Activated CD4-positive, alpha-beta memory T cell treated with anti-CD3 and anti-CD28 coated beads, Interleukin-2, amount 10 ng/mL, durations not matched to agents 7 days and 5 days (primary cell): ENCODE measurements around the gene CSF1. TPM values are rescaled to one million over a fixed set of nuclear protein-coding genes. Genes with fewer than 3 reads are reported as not detected.
"Not testable (repeated sequence)": the region's sequence is repeated elsewhere in the genome, so short reads cannot be mapped to it uniquely, and the experiment has no call there.

Experiments used
- CTCF ChIA-PET: fragments of 350-600 bp; sonication (Branson Sonifier 250); formaldehyde crosslinking; loops from one replicate; lab custom pipeline; 2021; ENCODE audit warnings: antibody characterized with exemption, inconsistent platforms; lab: Charles Lee
- POLR2A ChIA-PET: fragments of 350-600 bp; sonication (Branson Sonifier 250); formaldehyde crosslinking; loops from one replicate; lab custom pipeline; 2021; ENCODE audit warnings: antibody characterized with exemption; lab: Charles Lee
- DNase-seq: peaks from one replicate; pipeline ENCODE4 v3.0.0-alpha.2; 2020
- H3K27ac Mint-ChIP-seq: one replicate; pipeline ENCODE4 v1.8.0; 2021; ENCODE audit warnings: mild to moderate bottlenecking, mixed read lengths
- H3K27me3 Mint-ChIP-seq: one replicate; pipeline ENCODE4 v1.8.0; 2021; ENCODE audit warnings: mixed read lengths
- H3K36me3 Mint-ChIP-seq: one replicate; pipeline ENCODE4 v1.8.0; 2021; ENCODE audit warnings: low read depth, mixed read lengths
- H3K4me1 Mint-ChIP-seq: one replicate; pipeline ENCODE4 v1.8.0; 2021; ENCODE audit warnings: mixed read lengths
- H3K4me3 Mint-ChIP-seq: one replicate; pipeline ENCODE4 v1.8.0; 2021; ENCODE audit warnings: mild to moderate bottlenecking, mixed read lengths
- H3K9me3 Mint-ChIP-seq: one replicate; pipeline ENCODE4 v1.8.0; 2021; ENCODE audit warnings: mixed read lengths
- total RNA-seq, 2 experiments: library from RNA; stranded (reverse); gene quantifications; one replicate each; pipeline ENCODE4 v1.2.3, GENCODE V29; 2021

CSF1 gene
- total RNA-seq, 2 experiments from 2014 or later: 89.4 to 94.2 TPM

- not testable (repeated sequence) for H3K27me3 Mint-ChIP-seq, H3K4me3 Mint-ChIP-seq, H3K9me3 Mint-ChIP-seq, DNase-seq
- peaks cover 88% of the 10 kb centered on the region for H3K36me3 Mint-ChIP-seq
- ChIA-PET POLR2A (interaction anchor here (1.1 to 2.4 kb wide), 6 partner anchors 10 to 495 kb away, joined by 3 to 10 read pairs (median 6); partner anchors contain the start of gene AHCYL1), CTCF (interaction anchor here (0.9 to 1.5 kb wide), 4 partner anchors 9 to 130 kb away, joined by 3 to 7 read pairs (median 3); partner anchors contain the start of gene AHCYL1)
- H3K27ac Mint-ChIP-seq: peak overlapping the region; percentile 54
- H3K4me1 Mint-ChIP-seq: peaks cover 36% of the 10 kb centered on the region
These were observed 9.7 kb downstream of the CSF1 start for GRCh38 chr1:109920391-109920790.

GRCh38 chr1:109922326-109922725 lies 11.7 kb downstream of the CSF1 start:
- no peak for DNase-seq
- CTCF ChIA-PET: interaction anchor here (1.4 kb wide), 1 partner anchor 146 kb away, joined by 5 read pairs; no protein-coding TSS in a partner anchor
- Mint-ChIP-seq H3K4me1 (peaks cover 20% of the 10 kb centered on the region), H3K9me3 (no peaks in the 10 kb centered on the region), H3K36me3 (peaks cover 87% of the 10 kb centered on the region), H3K27me3 (no peaks in the 10 kb centered on the region), H3K4me3 (no peak overlapping the region), H3K27ac (no peak overlapping the region)
- POLR2A ChIA-PET: interaction anchor here (1.1 to 2.2 kb wide), 7 partner anchors 8 to 148 kb away, joined by 3 to 9 read pairs (median 5); partner anchors contain the start of gene AHCYL1

- Mint-ChIP-seq H3K36me3 (peaks cover 85% of the 10 kb centered on the region), H3K9me3 (no peaks in the 10 kb centered on the region), H3K4me3 (no peak overlapping the region), H3K4me1 (peaks cover 13% of the 10 kb centered on the region), H3K27ac (peak overlapping the region; percentile 34), H3K27me3 (no peaks in the 10 kb centered on the region)
- ChIA-PET CTCF (interaction anchor here (0.6 to 3.9 kb wide), 6 partner anchors 12 to 149 kb away, joined by 3 to 20 read pairs (median 4); partner anchors contain the start of gene AHCYL1), POLR2A (interaction anchor here (1.5 to 2.2 kb wide), 6 partner anchors 9 to 149 kb away, joined by 3 to 9 read pairs (median 5); partner anchors contain the start of gene AHCYL1)
- DNase-seq: no peak
These were observed 12.7 kb downstream of the CSF1 start for GRCh38 chr1:109923131-109923945.

GRCh38 chr1:109923946-109924275 lies 13.3 kb downstream of the CSF1 start:
- CTCF ChIA-PET: interaction anchor here (1.1 to 3.9 kb wide), 4 partner anchors 12 to 149 kb away, joined by 3 to 20 read pairs (median 4); partner anchors contain the start of gene AHCYL1
- POLR2A ChIA-PET: interaction anchor here (1.5 to 2.2 kb wide), 4 partner anchors 60 to 150 kb away, joined by 3 to 9 read pairs (median 5); partner anchors contain the start of gene AHCYL1
- Mint-ChIP-seq H3K36me3 (peaks cover 83% of the 10 kb centered on the region), H3K27me3 (no peaks in the 10 kb centered on the region), H3K4me3 (no peak overlapping the region), H3K27ac (no peak overlapping the region), H3K9me3 (no peaks in the 10 kb centered on the region), H3K4me1 (peaks cover 7% of the 10 kb centered on the region)
- DNase-seq: no peak

- POLR2A ChIA-PET: interaction anchor here (1.4 to 2.2 kb wide), 2 partner anchors 8 to 133 kb away, joined by 4 to 9 read pairs; no protein-coding TSS in a partner anchor
- CTCF ChIA-PET: interaction anchor here (1.1 to 3.9 kb wide), 3 partner anchors 13 to 150 kb away, joined by 3 to 20 read pairs (median 5); partner anchors contain the start of gene AHCYL1
- peaks cover 82% of the 10 kb centered on the region for H3K36me3 Mint-ChIP-seq
- H3K4me1 Mint-ChIP-seq: peaks cover 5% of the 10 kb centered on the region
- no peak for DNase-seq
- no peak overlapping the region for H3K27ac Mint-ChIP-seq
- no peaks in the 10 kb centered on the region for H3K9me3 Mint-ChIP-seq
- H3K27me3 Mint-ChIP-seq: no peaks in the 10 kb centered on the region
- no peak overlapping the region for H3K4me3 Mint-ChIP-seq
These were observed 13.7 kb downstream of the CSF1 start for GRCh38 chr1:109924316-109924715.

GRCh38 chr1:109925159-109925990 lies 14.7 kb downstream of the CSF1 start:
- H3K4me1 Mint-ChIP-seq: peaks cover 5% of the 10 kb centered on the region
- ChIA-PET CTCF (interaction anchor here (3.9 kb wide), 1 partner anchor 59 kb away, joined by 20 read pairs; the partner anchor contains the start of gene AHCYL1), POLR2A (interaction anchor here (1.2 to 1.4 kb wide), 2 partner anchors 9 to 423 kb away, joined by 3 to 4 read pairs; no protein-coding TSS in a partner anchor)
- peaks cover 90% of the 10 kb centered on the region for H3K36me3 Mint-ChIP-seq
- H3K9me3 Mint-ChIP-seq: no peaks in the 10 kb centered on the region
- no peak overlapping the region for H3K4me3 Mint-ChIP-seq
- H3K27ac Mint-ChIP-seq: peak overlapping the region; percentile 11
- H3K27me3 Mint-ChIP-seq: no peaks in the 10 kb centered on the region
- DNase-seq: no peak

- no peak for DNase-seq
- Mint-ChIP-seq H3K36me3 (peaks cover 79% of the 10 kb centered on the region), H3K4me3 (no peak overlapping the region), H3K9me3 (no peaks in the 10 kb centered on the region), H3K27me3 (no peaks in the 10 kb centered on the region), H3K4me1 (peaks cover 5% of the 10 kb centered on the region), H3K27ac (no peak overlapping the region)
- ChIA-PET CTCF (no interaction called here), POLR2A (interaction anchor here (0.8 kb wide), 1 partner anchor 16 kb away, joined by 3 read pairs; the partner anchor contains the start of gene CSF1)
These were observed 16.1 kb downstream of the CSF1 start for GRCh38 chr1:109926662-109927300.

GRCh38 chr1:109927356-109927755 lies 16.7 kb downstream of the CSF1 start:
- H3K27me3 Mint-ChIP-seq: no peaks in the 10 kb centered on the region
- CTCF ChIA-PET: no interaction called here
- no peak for DNase-seq
- no peak overlapping the region for H3K4me3 Mint-ChIP-seq
- H3K9me3 Mint-ChIP-seq: no peaks in the 10 kb centered on the region
- H3K4me1 Mint-ChIP-seq: peaks cover 5% of the 10 kb centered on the region
- POLR2A ChIA-PET: no interaction called here
- H3K36me3 Mint-ChIP-seq: peaks cover 73% of the 10 kb centered on the region
- no peak overlapping the region for H3K27ac Mint-ChIP-seq

- H3K9me3 Mint-ChIP-seq: no peaks in the 10 kb centered on the region
These were observed 17.3 kb downstream of the CSF1 start for GRCh38 chr1:109927911-109928321.

GRCh38 chr1:109928591-109929111 lies 18.0 kb downstream of the CSF1 start:
- CTCF ChIA-PET: no interaction called here
- Mint-ChIP-seq H3K27ac (no peak overlapping the region), H3K4me1 (peaks cover 14% of the 10 kb centered on the region), H3K36me3 (peaks cover 60% of the 10 kb centered on the region), H3K9me3 (no peaks in the 10 kb centered on the region), H3K4me3 (no peak overlapping the region), H3K27me3 (no peaks in the 10 kb centered on the region)
- DNase-seq: no peak
- POLR2A ChIA-PET: interaction anchor here (1.1 to 1.5 kb wide), 2 partner anchors 12 to 47 kb away, joined by 3 read pairs; no protein-coding TSS in a partner anchor

More at GRCh38 chr1:109927911-109928321, 17.3 kb downstream of the CSF1 start:
- ChIA-PET POLR2A (interaction anchor here (1.1 to 1.5 kb wide), 2 partner anchors 11 to 48 kb away, joined by 3 read pairs; no protein-coding TSS in a partner anchor), CTCF (no interaction called here)
- H3K4me3 Mint-ChIP-seq: no peak overlapping the region
- no peak for DNase-seq
- H3K4me1 Mint-ChIP-seq: peaks cover 8% of the 10 kb centered on the region
- no peaks in the 10 kb centered on the region for H3K27me3 Mint-ChIP-seq
- no peak overlapping the region for H3K27ac Mint-ChIP-seq
- H3K36me3 Mint-ChIP-seq: peaks cover 68% of the 10 kb centered on the region

GRCh38 chr1:109929170-109929569 lies 18.5 kb downstream of the CSF1 start:
- POLR2A ChIA-PET: interaction anchor here (1.5 to 2.6 kb wide), 2 partner anchors 8 to 46 kb away, joined by 3 to 8 read pairs; no protein-coding TSS in a partner anchor
- Mint-ChIP-seq H3K4me1 (peaks cover 19% of the 10 kb centered on the region), H3K9me3 (no peaks in the 10 kb centered on the region), H3K36me3 (peaks cover 55% of the 10 kb centered on the region), H3K4me3 (no peak overlapping the region), H3K27ac (no peak overlapping the region), H3K27me3 (no peaks in the 10 kb centered on the region)
- CTCF ChIA-PET: no interaction called here
- no peak for DNase-seq
